ENCODE measurements around the gene SNX24.

GRCh38 chr5:122924719-122925395 is 79.4 kb downstream of the SNX24 start:
- TF ChIP-seq RARB (CRISPR knock-in tag; IDR thresholded peaks at IDR 0.05) (no peak), ZNF565 (CRISPR knock-in tag; conservative IDR thresholded peaks at IDR 0.05; ENCODE audit: low read depth) (no peak), SNAI2 (CRISPR knock-in tag; IDR thresholded peaks at IDR 0.05) (no peak), OSR1 (CRISPR knock-in tag; IDR thresholded peaks at IDR 0.05) (no peak), ISL1 (CRISPR knock-in tag; IDR thresholded peaks at IDR 0.05) (no peak), PPARA (CRISPR knock-in tag; IDR thresholded peaks at IDR 0.05; ENCODE audit: borderline replicate concordance) (no peak), ARNTL (CRISPR knock-in tag; IDR thresholded peaks at IDR 0.05; ENCODE audit: borderline replicate concordance, low read depth) (no peak), ZC3H10 (CRISPR knock-in tag; IDR thresholded peaks at IDR 0.05) (no peak), PATZ1 (CRISPR knock-in tag; IDR thresholded peaks at IDR 0.05; ENCODE audit: borderline replicate concordance) (no peak), ZNF8 (CRISPR knock-in tag; IDR thresholded peaks at IDR 0.05) (no peak), ZFP3 (CRISPR knock-in tag; IDR thresholded peaks at IDR 0.05) (no peak), GLIS3 (CRISPR knock-in tag; IDR thresholded peaks at IDR 0.05) (no peak)
- TF ChIP-seq, protein P1, sequence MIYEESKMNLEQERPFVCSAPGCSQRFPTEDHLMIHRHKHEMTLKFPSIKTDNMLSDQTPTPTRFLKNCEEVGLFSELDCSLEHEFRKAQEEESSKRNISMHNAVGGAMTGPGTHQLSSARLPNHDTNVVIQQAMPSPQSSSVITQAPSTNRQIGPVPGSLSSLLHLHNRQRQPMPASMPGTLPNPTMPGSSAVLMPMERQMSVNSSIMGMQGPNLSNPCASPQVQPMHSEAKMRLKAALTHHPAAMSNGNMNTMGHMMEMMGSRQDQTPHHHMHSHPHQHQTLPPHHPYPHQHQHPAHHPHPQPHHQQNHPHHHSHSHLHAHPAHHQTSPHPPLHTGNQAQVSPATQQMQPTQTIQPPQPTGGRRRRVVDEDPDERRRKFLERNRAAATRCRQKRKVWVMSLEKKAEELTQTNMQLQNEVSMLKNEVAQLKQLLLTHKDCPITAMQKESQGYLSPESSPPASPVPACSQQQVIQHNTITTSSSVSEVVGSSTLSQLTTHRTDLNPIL (CRISPR knock-in tag; IDR thresholded peaks at IDR 0.05; ENCODE audit: low read depth), result no peak
- TF ChIP-seq, protein P2, sequence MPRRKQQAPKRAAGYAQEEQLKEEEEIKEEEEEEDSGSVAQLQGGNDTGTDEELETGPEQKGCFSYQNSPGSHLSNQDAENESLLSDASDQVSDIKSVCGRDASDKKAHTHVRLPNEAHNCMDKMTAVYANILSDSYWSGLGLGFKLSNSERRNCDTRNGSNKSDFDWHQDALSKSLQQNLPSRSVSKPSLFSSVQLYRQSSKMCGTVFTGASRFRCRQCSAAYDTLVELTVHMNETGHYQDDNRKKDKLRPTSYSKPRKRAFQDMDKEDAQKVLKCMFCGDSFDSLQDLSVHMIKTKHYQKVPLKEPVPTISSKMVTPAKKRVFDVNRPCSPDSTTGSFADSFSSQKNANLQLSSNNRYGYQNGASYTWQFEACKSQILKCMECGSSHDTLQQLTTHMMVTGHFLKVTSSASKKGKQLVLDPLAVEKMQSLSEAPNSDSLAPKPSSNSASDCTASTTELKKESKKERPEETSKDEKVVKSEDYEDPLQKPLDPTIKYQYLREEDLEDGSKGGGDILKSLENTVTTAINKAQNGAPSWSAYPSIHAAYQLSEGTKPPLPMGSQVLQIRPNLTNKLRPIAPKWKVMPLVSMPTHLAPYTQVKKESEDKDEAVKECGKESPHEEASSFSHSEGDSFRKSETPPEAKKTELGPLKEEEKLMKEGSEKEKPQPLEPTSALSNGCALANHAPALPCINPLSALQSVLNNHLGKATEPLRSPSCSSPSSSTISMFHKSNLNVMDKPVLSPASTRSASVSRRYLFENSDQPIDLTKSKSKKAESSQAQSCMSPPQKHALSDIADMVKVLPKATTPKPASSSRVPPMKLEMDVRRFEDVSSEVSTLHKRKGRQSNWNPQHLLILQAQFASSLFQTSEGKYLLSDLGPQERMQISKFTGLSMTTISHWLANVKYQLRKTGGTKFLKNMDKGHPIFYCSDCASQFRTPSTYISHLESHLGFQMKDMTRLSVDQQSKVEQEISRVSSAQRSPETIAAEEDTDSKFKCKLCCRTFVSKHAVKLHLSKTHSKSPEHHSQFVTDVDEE (CRISPR knock-in tag; IDR thresholded peaks at IDR 0.05), result no peak
